GM23248 (cell line): Measurements from ENCODE around the gene KDF1.

Experiments used
- EZH2 ChIP-seq: fragments of 200-600 bp; sonication (generic); IDR thresholded peaks from 2 replicates; pipeline ENCODE4 v1.6.1; 2018; ENCODE audit warnings: antibody characterized with exemption, mild to moderate bottlenecking; ENCODE audit not compliant: insufficient read depth, poor library complexity, severe bottlenecking
- EZH2phosphoT487 ChIP-seq: fragments of 200-600 bp; sonication (generic); IDR thresholded peaks from 2 replicates; pipeline ENCODE4 v1.6.1; 2018; ENCODE audit warnings: antibody characterized with exemption, moderate library complexity, mild to moderate bottlenecking, low read depth; ENCODE audit not compliant: insufficient read depth

DNA sequence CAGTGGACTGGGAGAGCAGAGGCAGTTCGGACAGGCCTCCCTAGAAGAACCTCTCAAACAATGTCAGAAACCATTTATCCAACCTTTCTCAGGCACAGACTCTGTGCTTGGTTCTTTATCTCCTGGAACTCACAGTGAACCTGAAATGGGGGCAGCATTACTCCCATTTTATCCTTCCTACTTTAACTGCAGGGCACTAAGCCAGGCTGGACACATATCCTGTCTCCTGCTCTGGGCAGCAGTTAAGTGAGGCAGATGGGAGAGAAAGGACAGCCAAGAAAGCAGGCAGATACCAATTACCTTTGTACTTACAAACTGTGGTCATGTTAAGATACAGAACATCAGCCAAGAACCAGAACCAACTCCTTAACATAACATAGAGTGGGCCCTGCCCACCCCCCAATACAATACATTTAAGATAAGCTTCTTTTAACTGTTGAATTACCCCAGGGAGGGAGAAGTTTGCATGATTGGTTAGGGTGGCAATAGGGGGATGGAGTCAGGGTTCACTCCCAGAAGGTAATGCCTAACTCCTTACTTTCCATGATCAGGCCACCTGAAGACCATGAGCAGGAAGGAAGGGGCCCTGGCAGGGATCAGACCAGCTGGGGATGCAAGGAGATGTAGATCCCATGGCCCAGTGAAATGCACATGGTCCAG, 10.9 kb downstream of the KDF1 start:
- TF ChIP-seq EZH2phosphoT487, result no peak
- no peak for TF ChIP-seq EZH2
